Gastrocnemius medialis (tissue), 4 donors: ENCODE measurements around the gene SLC30A2. TPM values are rescaled to one million over a fixed set of nuclear protein-coding genes. Genes with fewer than 3 reads are reported as not detected.

ENCODE experiments used
- ATAC-seq, 2 donors: fragments of 150-250 bp; one replicate each; pipeline ENCODE4 v1.9.1; 2016
- DNase-seq, 2 donors: peaks; one replicate each; pipeline ENCODE4 v3.0.0-alpha.2; 2019
- H3K27ac ChIP-seq, 4 donors: fragments of 200-600 bp; sonication (generic); 1 replicate in 1 of 4; 2 replicates in 3 of 4; pipeline ENCODE4 v1.5.1; 2016 to 2018; ENCODE audit warnings: mild to moderate bottlenecking in 2 of 4, moderate library complexity in 1 of 4
- H3K27me3 ChIP-seq, 3 donors: fragments of 200-600 bp; sonication (generic) in 2 of 3; 1 replicate in 1 of 3; 2 replicates in 2 of 3; pipeline versions ENCODE4 v1.5.1 to v1.6.0; 2016 to 2019; ENCODE audit warnings: mild to moderate bottlenecking in 1 of 3, moderate library complexity in 1 of 3
- H3K36me3 ChIP-seq, 2 donors: fragments of 200-600 bp; sonication (generic) in 1 of 2; one replicate each; pipeline ENCODE4 v1.5.1; 2017 to 2018
- H3K4me1 ChIP-seq, 2 donors: fragments of 200-600 bp; sonication (generic) in 1 of 2; one replicate each; pipeline ENCODE4 v1.5.1; 2016 to 2017; ENCODE audit warnings: mild to moderate bottlenecking in 2 of 2
- H3K4me3 ChIP-seq, 4 donors: fragments of 200-600 bp; sonication (generic) in 3 of 4; 1 replicate in 1 of 4; 2 replicates in 3 of 4; pipeline ENCODE4 v1.5.1; 2016 to 2019; ENCODE audit warnings: mild to moderate bottlenecking in 2 of 4
- H3K9me3 ChIP-seq, 3 donors: fragments of 200-600 bp; sonication (generic) in 2 of 3; 1 replicate in 1 of 3; 2 replicates in 2 of 3; pipeline ENCODE4 v1.5.1; 2016 to 2019
- CTCF ChIP-seq, 5 experiments: fragments of 450-650 bp in 3 of 5; fragments of 200-600 bp in 2 of 5; sonication (generic) in 2 of 5; IDR thresholded peaks in 4 of 5; conservative IDR thresholded peaks in 1 of 5; 1 replicate in 4 of 5; 2 replicates in 1 of 5; pipeline ENCODE4 v1.5.1; 2016 to 2019; ENCODE audit warnings: antibody characterized with exemption in 5 of 5, mild to moderate bottlenecking in 3 of 5, moderate library complexity in 3 of 5
- POLR2A ChIP-seq, 2 donors: fragments of 450-650 bp; IDR thresholded peaks; one replicate each; pipeline ENCODE4 v1.6.1; 2017; ENCODE audit warnings: antibody characterized with exemption in 2 of 2, mild to moderate bottlenecking in 2 of 2, moderate library complexity in 2 of 2
- in situ Hi-C, 4 donors: fragments of 200-750 bp; cut with MboI; loops; one replicate each; pipeline versions ENCODE4 v1.15.0 to v1.8.0; 2017; ENCODE audit warnings: low sequenced_read_pairs in 4 of 4
- intact Hi-C: fragments of 100-400 bp; cut with DNase I; formaldehyde crosslinking; loops from one replicate; pipeline ENCODE4 v1.15.1; 2023; ENCODE audit warnings: low total_unique reads
- total RNA-seq, 4 donors: library from RNA; depleted of rRNA; stranded (reverse); fragments of >200 nt; gene quantifications; one replicate each; pipeline versions ENCODE4 v1.1.0 to v1.2.3, GENCODE V29; 2016

Gene SLC30A2
- total RNA-seq, 4 donors from 2014 or later, result 1.2 to 5.2 (median 3.1) TPM

GRCh38 chr1:26020330-26020768 lies 25.6 kb downstream of the SLC30A2 start:
- DNase-seq, result no peak
- Histone ChIP-seq H3K4me3 (no peak overlapping the region), H3K36me3 (no peaks in the 10 kb centered on the region), H3K27ac (peak overlapping the region; percentile 74 to 82 (median 78)), H3K4me1 (peaks cover 22 to 57% of the 10 kb centered on the region in 2 donors), H3K27me3 (no peaks in the 10 kb centered on the region), H3K9me3 (no peaks in the 10 kb centered on the region)
- intact Hi-C loops (no loop called here), in situ Hi-C loops (no loop called here)
- no peak for ATAC-seq
- TF ChIP-seq CTCF (IDR thresholded peaks at IDR 0.05 in 4 of 5, conservative IDR thresholded peaks at IDR 0.05 in 1 of 5) (no peak), POLR2A (IDR thresholded peaks at IDR 0.05) (no peak)

GRCh38 chr1:26019641-26020315 lies 26.1 kb downstream of the SLC30A2 start:
- in situ Hi-C loops (no loop called here), intact Hi-C loops (no loop called here)
- no peak for DNase-seq
- Histone ChIP-seq H3K9me3 (no peaks in the 10 kb centered on the region), H3K36me3 (no peaks in the 10 kb centered on the region), H3K27ac (peak overlapping the region in 3 of 4 donors; percentile 76 to 82 (median 79)), H3K27me3 (no peaks in the 10 kb centered on the region), H3K4me3 (no peak overlapping the region), H3K4me1 (peaks cover 22 to 56% of the 10 kb centered on the region in 2 donors)
- TF ChIP-seq POLR2A (IDR thresholded peaks at IDR 0.05) (no peak), CTCF (IDR thresholded peaks at IDR 0.05 in 4 of 5, conservative IDR thresholded peaks at IDR 0.05 in 1 of 5) (no peak)
- no peak for ATAC-seq

- no peak for TF ChIP-seq POLR2A (IDR thresholded peaks at IDR 0.05)
- no peak for TF ChIP-seq CTCF (IDR thresholded peaks at IDR 0.05 in 4 of 5, conservative IDR thresholded peaks at IDR 0.05 in 1 of 5)
- H3K4me1 ChIP-seq, result peaks cover 16 to 37% of the 10 kb centered on the region in 2 donors
- no peak overlapping the region for H3K4me3 ChIP-seq
- H3K27ac ChIP-seq, result peak overlapping the region in 2 of 4 donors; percentile 14 to 40
- H3K9me3 ChIP-seq, result no peaks in the 10 kb centered on the region
- no peaks in the 10 kb centered on the region for H3K36me3 ChIP-seq
- in situ Hi-C loops, result no loop called here
- DNase-seq (no peak), ATAC-seq (no peak)
- H3K27me3 ChIP-seq, result no peaks in the 10 kb centered on the region
- intact Hi-C loops, result no loop called here
Measured at GRCh38 chr1:26017606-26018005, 28.3 kb downstream of the SLC30A2 start.

GRCh38 chr1:26016953-26017545 lies 28.9 kb downstream of the SLC30A2 start:
- intact Hi-C loops (no loop called here), in situ Hi-C loops (no loop called here)
- no peaks in the 10 kb centered on the region for H3K36me3 ChIP-seq
- H3K9me3 ChIP-seq, result no peaks in the 10 kb centered on the region
- ATAC-seq (no peak), DNase-seq (no peak)
- no peaks in the 10 kb centered on the region for H3K27me3 ChIP-seq
- peaks cover 13 to 32% of the 10 kb centered on the region in 2 donors for H3K4me1 ChIP-seq
- H3K27ac ChIP-seq, result peak overlapping the region in 2 of 4 donors; percentile 14 to 40
- TF ChIP-seq POLR2A (IDR thresholded peaks at IDR 0.05), result no peak
- TF ChIP-seq CTCF (IDR thresholded peaks at IDR 0.05 in 4 of 5, conservative IDR thresholded peaks at IDR 0.05 in 1 of 5), result no peak
- no peak overlapping the region for H3K4me3 ChIP-seq
